HG03565 (cell line): ENCODE measurements around the gene APOO.

Experiments
- ATAC-seq: cut with Tn5 transposase; IDR thresholded peaks from one replicate; pipeline ENCODE4 v1.9.1; 2021; ENCODE audit warnings: mild to moderate bottlenecking, moderate library complexity; ENCODE audit not compliant: unreplicated experiment

The APOO gene

DNA sequence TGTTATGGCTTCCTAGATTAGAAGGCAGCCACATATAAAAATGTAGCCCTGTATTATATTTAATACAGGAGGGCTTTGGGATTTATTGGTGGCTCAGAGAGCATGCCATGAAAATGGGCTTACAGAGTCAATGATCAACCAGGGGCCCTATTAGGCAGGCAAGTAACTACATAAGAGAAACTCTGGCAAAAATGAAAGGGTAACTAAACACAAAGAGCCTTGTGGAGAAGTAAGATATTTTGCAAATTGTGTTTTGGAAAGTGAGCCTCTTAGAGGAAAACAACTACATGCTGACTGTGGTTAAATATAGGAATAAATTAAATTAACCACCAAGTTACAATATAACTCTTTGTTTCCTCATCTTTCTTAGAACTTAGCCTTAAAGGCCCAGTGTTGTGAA, 119.2 kb downstream of the APOO start:
- no peak for ATAC-seq

DNA sequence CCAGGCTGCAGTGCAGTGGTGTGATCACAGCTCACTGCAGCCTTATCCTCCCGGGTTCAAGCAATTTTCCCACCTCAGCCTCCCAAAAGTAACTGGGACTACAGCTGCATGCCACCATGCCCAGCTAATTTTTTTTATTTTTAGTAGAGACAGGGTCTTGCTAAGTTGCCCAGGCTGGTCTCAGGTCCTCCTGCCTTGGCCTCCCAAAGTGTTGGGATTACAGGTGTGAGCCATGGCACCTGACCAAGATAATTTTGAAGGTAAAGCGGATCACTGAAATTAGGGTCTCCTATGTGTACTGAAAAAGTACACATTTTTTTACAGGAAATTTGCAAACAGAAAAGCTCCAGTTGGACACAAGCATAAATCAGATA, 120.0 kb downstream of the APOO start:
- no peak for ATAC-seq

DNA sequence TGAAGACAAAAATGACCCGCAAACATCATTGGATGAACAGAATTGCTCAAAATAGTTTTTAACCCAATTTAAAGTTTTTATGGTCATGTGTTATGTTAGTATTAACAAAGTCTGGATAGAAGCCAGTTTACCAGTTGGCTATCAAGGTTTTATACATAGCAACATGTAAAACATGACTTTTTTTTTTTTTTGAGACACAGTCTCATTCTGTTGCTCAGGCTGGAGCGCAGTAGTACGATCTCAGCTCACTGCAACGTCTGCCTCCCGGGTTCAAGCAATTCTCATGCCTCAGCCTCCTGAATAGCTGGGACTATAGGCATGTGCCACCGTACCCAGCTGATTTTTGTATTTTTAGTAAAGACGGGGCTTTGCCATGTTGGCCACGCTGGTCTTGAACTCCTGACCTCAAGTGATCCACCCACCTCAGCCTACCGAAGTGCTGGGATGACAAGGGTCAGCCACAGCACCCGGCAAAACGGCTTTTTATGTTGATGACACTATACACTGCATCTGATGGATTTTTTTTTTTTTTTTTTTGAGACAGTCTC, 121.4 kb downstream of the APOO start:
- ATAC-seq = no peak

DNA sequence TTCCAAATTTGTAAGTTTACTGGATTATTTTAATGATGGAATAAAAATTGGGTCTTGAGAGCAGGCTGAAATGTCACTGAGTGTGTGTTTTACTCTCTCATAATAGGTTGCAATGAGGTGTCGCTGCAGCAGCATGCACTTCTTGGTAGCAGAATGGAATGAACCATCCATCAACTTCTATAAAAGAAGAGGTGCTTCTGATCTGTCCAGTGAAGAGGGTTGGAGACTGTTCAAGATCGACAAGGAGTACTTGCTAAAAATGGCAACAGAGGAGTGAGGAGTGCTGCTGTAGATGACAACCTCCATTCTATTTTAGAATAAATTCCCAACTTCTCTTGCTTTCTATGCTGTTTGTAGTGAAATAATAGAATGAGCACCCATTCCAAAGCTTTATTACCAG, 122.2 kb downstream of the APOO start:
- ATAC-seq = no peak

DNA sequence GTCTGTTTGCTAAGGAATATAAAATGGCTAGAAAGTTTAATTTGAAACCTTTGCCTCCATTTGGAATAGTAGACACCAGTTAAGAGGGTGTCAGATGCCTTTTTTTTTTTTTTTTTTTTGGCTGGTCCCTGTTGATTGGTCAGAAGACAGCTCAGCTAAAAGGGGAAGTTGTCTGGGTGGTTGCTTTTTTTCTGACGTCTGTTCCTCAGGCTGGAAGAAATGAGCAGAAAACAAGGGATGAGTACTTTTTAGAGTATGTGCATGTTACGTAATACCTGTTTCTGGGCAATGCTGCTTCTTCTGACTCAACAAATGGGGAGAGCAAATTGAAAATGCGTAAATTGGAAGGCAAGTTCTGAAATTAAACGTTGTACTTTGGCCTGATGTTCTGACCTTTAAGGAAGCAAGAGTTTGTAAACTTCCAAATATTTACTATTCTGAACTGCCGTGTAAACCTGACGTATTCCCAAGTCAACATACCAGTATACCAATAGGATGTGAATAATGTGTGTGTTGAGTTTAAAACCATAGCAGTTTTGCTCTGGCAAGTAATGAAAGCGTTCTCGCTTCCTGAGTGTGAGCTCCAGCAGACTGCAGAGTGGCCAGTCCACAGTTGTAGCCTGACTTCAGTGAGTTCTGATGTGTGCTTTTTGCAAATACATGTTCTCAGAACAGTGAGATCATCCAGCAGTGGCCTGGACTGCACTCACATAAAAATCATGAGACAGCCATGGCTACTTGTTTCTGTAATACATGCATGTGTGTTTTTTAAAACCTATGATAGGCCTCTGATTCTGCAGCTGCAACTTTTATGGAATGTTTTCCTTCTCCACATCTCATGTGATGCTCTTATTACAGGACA, 123.0 kb downstream of the APOO start:
- ATAC-seq = no peak

DNA sequence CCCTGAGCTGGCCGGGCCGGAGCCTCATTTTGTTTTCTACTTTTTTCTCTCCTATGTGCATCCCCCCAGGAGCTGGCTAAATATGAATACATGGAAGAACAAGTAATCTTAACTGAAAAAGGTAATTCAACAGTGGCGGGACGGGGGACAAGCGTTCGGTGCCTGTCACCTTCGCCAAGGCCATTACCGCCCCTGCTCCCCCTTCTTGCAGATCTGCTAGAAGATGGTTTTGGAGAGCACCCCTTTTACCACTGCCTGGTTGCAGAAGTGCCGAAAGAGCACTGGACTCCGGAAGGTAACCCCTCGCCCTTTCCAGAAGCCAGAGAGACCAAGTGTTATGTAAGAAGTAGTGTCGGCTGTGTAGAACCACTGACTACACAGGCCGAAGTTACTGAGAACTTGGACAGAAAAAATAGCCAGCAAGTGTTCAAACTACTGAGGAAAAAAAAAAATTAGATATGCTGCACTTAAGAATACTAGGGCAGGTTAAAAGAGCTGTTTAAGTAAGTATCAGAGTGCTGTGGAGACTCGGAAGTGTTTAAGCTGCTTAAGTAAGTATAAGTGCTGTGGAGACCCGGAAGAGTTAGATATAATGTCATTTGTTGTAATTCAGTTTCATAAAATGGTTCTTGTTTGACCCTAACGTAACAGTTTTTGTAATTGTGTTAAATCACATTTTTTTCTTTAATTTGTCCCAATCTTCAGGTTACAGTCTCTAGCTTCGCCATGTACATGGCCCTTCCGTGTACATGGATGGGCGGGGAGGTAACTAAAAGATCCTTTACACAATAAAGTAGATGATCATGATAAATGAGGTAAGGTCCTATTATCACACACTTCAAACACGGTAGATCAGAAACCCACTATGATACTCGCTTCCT, 123.9 kb downstream of the APOO start:
- ATAC-seq = no peak
